ENCODE data around the gene FOXD1. TPM values are rescaled to one million over a fixed set of nuclear protein-coding genes. Genes with fewer than 3 reads are reported as not detected.

Gene FOXD1
- total RNA-seq, 4 donors from 2014 or later = 0.48 to 3.5 (median 1.5) TPM; not detected in 1

GRCh38 chr5:73434461-73434860, 14.1 kb downstream of the FOXD1 start:
- H3K4me1 ChIP-seq = peaks cover 6 to 25% (median 11%) of the 10 kb centered on the region in 3 donors
- peaks cover 14 to 88% (median 24%) of the 10 kb centered on the region in 4 donors for H3K27me3 ChIP-seq
- intact Hi-C loops (cut with DNase I) = no loop called here
- WGBS, 2 donors = 51 to 70% methylated on average over 1 of the region's 1 CpG
- no peak overlapping the region for H3K4me3 ChIP-seq
- TF ChIP-seq POLR2A (IDR thresholded peaks at IDR 0.05) = no peak
- peak in 1 of 6 experiments; percentile 5 for TF ChIP-seq CTCF (IDR thresholded peaks at IDR 0.05)
- H3K27ac ChIP-seq = no peak overlapping the region
- no peak for DNase-seq
- H3K36me3 ChIP-seq = no peaks in the 10 kb centered on the region
- no peaks in the 10 kb centered on the region for H3K9me3 ChIP-seq

- TF ChIP-seq CTCF (IDR thresholded peaks at IDR 0.05) = no peak
- TF ChIP-seq POLR2A (IDR thresholded peaks at IDR 0.05) = no peak
- H3K27ac ChIP-seq = no peak overlapping the region
- intact Hi-C loops (cut with DNase I) = no loop called here
- H3K4me1 ChIP-seq = peaks cover 6 to 25% (median 11%) of the 10 kb centered on the region in 3 donors
- peaks cover 14 to 83% (median 23%) of the 10 kb centered on the region in 4 donors for H3K27me3 ChIP-seq
- DNase-seq = no peak
- H3K4me3 ChIP-seq = no peak overlapping the region
- H3K36me3 ChIP-seq = no peaks in the 10 kb centered on the region
- no peaks in the 10 kb centered on the region for H3K9me3 ChIP-seq
- WGBS, 2 donors = 55 to 79% methylated on average over 1 of the region's 1 CpG
Observed at GRCh38 chr5:73433982-73434342, 14.6 kb downstream of the FOXD1 start.

- WGBS, 2 donors = 65 to 71% methylated on average over 4 of the region's 4 CpGs
- no peaks in the 10 kb centered on the region for H3K36me3 ChIP-seq
- no peaks in the 10 kb centered on the region for H3K9me3 ChIP-seq
- H3K27ac ChIP-seq = no peak overlapping the region
- intact Hi-C loops (cut with DNase I) = no loop called here
- H3K4me1 ChIP-seq = peaks cover 6 to 25% (median 11%) of the 10 kb centered on the region in 3 donors
- TF ChIP-seq POLR2A (IDR thresholded peaks at IDR 0.05) = no peak
- TF ChIP-seq CTCF (IDR thresholded peaks at IDR 0.05) = no peak
- DNase-seq = no peak
- peaks cover 13 to 82% (median 19%) of the 10 kb centered on the region in 4 donors for H3K27me3 ChIP-seq
- H3K4me3 ChIP-seq = no peak overlapping the region
Observed at GRCh38 chr5:73433272-73433981, 15.2 kb downstream of the FOXD1 start.

GRCh38 chr5:73431204-73431851, 17.2 kb downstream of the FOXD1 start:
- Histone ChIP-seq H3K9me3 (no peaks in the 10 kb centered on the region), H3K36me3 (no peaks in the 10 kb centered on the region), H3K27ac (no peak overlapping the region), H3K4me1 (peaks cover 0 to 4% (median 0%) of the 10 kb centered on the region in 3 donors), H3K4me3 (no peak overlapping the region), H3K27me3 (peaks cover 0 to 66% (median 6%) of the 10 kb centered on the region in 4 donors)
- no peak for TF ChIP-seq POLR2A (IDR thresholded peaks at IDR 0.05)
- no peak for TF ChIP-seq CTCF (IDR thresholded peaks at IDR 0.05)
- DNase-seq = no peak
- intact Hi-C loops (cut with DNase I) = no loop called here

- WGBS, 2 donors = 45 to 64% methylated on average over 3 of the region's 3 CpGs
- no peak for DNase-seq
Observed at GRCh38 chr5:73426034-73426433, 22.5 kb downstream of the FOXD1 start.

More at GRCh38 chr5:73426034-73426433, 22.5 kb downstream of the FOXD1 start:
- H3K27me3 ChIP-seq = peaks cover 0 to 58% (median 0%) of the 10 kb centered on the region in 4 donors
- H3K4me1 ChIP-seq = peaks cover 0 to 11% (median 0%) of the 10 kb centered on the region in 3 donors
- no peak overlapping the region for H3K27ac ChIP-seq
- H3K4me3 ChIP-seq = no peak overlapping the region
- H3K36me3 ChIP-seq = no peaks in the 10 kb centered on the region
- H3K9me3 ChIP-seq = no peaks in the 10 kb centered on the region
- intact Hi-C loops (cut with DNase I) = no loop called here
- TF ChIP-seq POLR2A (IDR thresholded peaks at IDR 0.05) = no peak
- no peak for TF ChIP-seq CTCF (IDR thresholded peaks at IDR 0.05)
